Left ventricle myocardium inferior (tissue), 1 donor: ENCODE results near the gene STK39. TPM values are rescaled to one million over a fixed set of nuclear protein-coding genes. Genes with fewer than 3 reads are reported as not detected.

ENCODE experiments used
- DNase-seq: peaks from one replicate; pipeline ENCODE4 v3.0.0-alpha.2; 2020
- H3K27ac ChIP-seq: fragments of 200-600 bp; replicated peaks from 2 replicates; pipeline ENCODE4 v1.8.0; 2021
- H3K27me3 ChIP-seq: fragments of 200-600 bp; 2 replicates; pipeline ENCODE4 v1.8.0; 2021; ENCODE audit warnings: low read depth
- H3K36me3 ChIP-seq: fragments of 200-600 bp; 2 replicates; pipeline ENCODE4 v1.8.0; 2021
- H3K4me1 ChIP-seq: fragments of 200-600 bp; 2 replicates; pipeline ENCODE4 v1.8.0; 2021
- H3K4me3 ChIP-seq: fragments of 200-600 bp; 2 replicates; pipeline ENCODE4 v1.8.0; 2021; ENCODE audit warnings: mild to moderate bottlenecking, moderate library complexity
- H3K9me3 ChIP-seq: fragments of 200-600 bp; replicated peaks from 2 replicates; pipeline ENCODE4 v1.8.0; 2021
- intact Hi-C: fragments of 100-400 bp; cut with micrococcal nuclease; formaldehyde crosslinking; loops from one replicate; pipeline ENCODE4 v1.11.0; 2022
- total RNA-seq: library from RNA; stranded (reverse); fragmentation: NEBNext Ultra II Directional; extraction: Animal tissue kit (Norgen Biotek cat#: 25700); gene quantifications from one replicate; pipeline ENCODE4 v1.2.1, GENCODE V29; 2021
- TF ChIP-seq, protein P1 (sequence below): fragments of 200-600 bp; IDR thresholded peaks from 2 replicates; pipeline ENCODE4 v1.8.0; 2021; ENCODE audit warnings: antibody characterized with exemption, mild to moderate bottlenecking, borderline replicate concordance
- donor health status: DM: no; HTN: yes; CAD: no; lungs with severe emphysema.

Gene STK39
- total RNA-seq, 1 donor from 2014 or later, result 23.2 TPM

DNA sequence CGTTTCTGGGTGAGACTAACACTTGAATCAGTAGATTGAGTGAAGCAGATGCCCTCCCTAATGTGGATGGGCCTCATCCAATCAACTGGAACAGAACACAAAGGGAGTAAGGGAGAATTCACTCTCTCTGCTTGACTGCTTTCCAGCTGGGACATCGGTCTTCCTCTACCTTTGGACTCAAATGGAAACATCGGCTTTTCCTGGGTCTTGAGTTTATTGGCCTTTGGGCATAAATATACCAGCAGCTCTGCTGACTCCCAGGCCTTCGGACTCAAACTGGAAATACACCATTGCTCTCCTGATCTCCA is 311.6 kb downstream of the STK39 start:
- no peak for DNase-seq
- intact Hi-C loops, result no loop called here
- peaks cover 7% of the 10 kb centered on the region for H3K27me3 ChIP-seq
- H3K36me3 ChIP-seq, result no peaks in the 10 kb centered on the region
- no peak overlapping the region for H3K4me3 ChIP-seq
- no peaks in the 10 kb centered on the region for H3K4me1 ChIP-seq
- no peak overlapping the region for H3K27ac ChIP-seq
- H3K9me3 ChIP-seq, result no peaks in the 10 kb centered on the region
- TF ChIP-seq, protein P1, sequence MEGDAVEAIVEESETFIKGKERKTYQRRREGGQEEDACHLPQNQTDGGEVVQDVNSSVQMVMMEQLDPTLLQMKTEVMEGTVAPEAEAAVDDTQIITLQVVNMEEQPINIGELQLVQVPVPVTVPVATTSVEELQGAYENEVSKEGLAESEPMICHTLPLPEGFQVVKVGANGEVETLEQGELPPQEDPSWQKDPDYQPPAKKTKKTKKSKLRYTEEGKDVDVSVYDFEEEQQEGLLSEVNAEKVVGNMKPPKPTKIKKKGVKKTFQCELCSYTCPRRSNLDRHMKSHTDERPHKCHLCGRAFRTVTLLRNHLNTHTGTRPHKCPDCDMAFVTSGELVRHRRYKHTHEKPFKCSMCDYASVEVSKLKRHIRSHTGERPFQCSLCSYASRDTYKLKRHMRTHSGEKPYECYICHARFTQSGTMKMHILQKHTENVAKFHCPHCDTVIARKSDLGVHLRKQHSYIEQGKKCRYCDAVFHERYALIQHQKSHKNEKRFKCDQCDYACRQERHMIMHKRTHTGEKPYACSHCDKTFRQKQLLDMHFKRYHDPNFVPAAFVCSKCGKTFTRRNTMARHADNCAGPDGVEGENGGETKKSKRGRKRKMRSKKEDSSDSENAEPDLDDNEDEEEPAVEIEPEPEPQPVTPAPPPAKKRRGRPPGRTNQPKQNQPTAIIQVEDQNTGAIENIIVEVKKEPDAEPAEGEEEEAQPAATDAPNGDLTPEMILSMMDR, result no peak

GRCh38 chr2:167933097-167933814 is 314.1 kb downstream of the STK39 start:
- Histone ChIP-seq H3K36me3 (no peaks in the 10 kb centered on the region), H3K9me3 (no peaks in the 10 kb centered on the region), H3K27me3 (no peaks in the 10 kb centered on the region), H3K4me3 (no peak overlapping the region), H3K4me1 (no peaks in the 10 kb centered on the region), H3K27ac (no peak overlapping the region)
- intact Hi-C loops, result no loop called here
- DNase-seq, result no peak
- TF ChIP-seq, protein P1, result no peak

- H3K4me1 ChIP-seq, result no peaks in the 10 kb centered on the region
- DNase-seq, result no peak
- TF ChIP-seq, protein P1, result no peak
- H3K9me3 ChIP-seq, result no peaks in the 10 kb centered on the region
- intact Hi-C loops, result no loop called here
- no peaks in the 10 kb centered on the region for H3K36me3 ChIP-seq
- no peak overlapping the region for H3K27ac ChIP-seq
- no peaks in the 10 kb centered on the region for H3K27me3 ChIP-seq
- no peak overlapping the region for H3K4me3 ChIP-seq
Observed at GRCh38 chr2:167932123-167932693, 315.2 kb downstream of the STK39 start.

DNA sequence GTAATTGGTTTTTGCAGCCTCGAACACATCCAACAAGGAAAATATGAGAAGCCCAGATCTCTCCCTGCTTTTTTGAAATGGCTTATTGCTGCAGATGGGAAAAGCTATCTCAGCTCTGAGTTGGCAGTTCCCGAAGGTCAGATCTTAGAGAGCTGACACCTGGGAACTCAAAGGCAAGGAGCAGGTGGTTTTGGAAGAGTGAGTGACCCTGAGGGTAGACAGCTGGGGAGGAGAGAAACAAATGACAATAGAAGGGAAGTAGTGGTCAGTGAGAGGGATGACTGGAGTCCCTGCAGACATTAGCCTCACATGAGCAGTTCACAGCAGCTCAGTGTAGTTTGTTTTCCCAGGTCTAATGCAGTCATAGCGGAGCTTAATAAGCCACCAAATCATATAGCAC is 317.9 kb downstream of the STK39 start:
- no peaks in the 10 kb centered on the region for H3K9me3 ChIP-seq
- no peaks in the 10 kb centered on the region for H3K4me1 ChIP-seq
- no peak for DNase-seq
- H3K27ac ChIP-seq, result no peak overlapping the region
- intact Hi-C loops, result no loop called here
- no peaks in the 10 kb centered on the region for H3K27me3 ChIP-seq
- H3K36me3 ChIP-seq, result no peaks in the 10 kb centered on the region
- TF ChIP-seq, protein P1, result no peak
- H3K4me3 ChIP-seq, result no peak overlapping the region

GRCh38 chr2:167928434-167928833 is 319.0 kb downstream of the STK39 start:
- H3K4me1 ChIP-seq, result no peaks in the 10 kb centered on the region
- H3K27me3 ChIP-seq, result no peaks in the 10 kb centered on the region
- no peaks in the 10 kb centered on the region for H3K36me3 ChIP-seq
- TF ChIP-seq, protein P1, result no peak
- intact Hi-C loops, result no loop called here
- H3K27ac ChIP-seq, result no peak overlapping the region
- H3K4me3 ChIP-seq, result no peak overlapping the region
- no peak for DNase-seq
- H3K9me3 ChIP-seq, result no peaks in the 10 kb centered on the region
